ENCODE results near the gene PCDHGA8. TPM values are rescaled to one million over a fixed set of nuclear protein-coding genes. Genes with fewer than 3 reads are reported as not detected.
"Not testable (repeated sequence)": the region's sequence is repeated elsewhere in the genome, so short reads cannot be mapped to it uniquely, and the experiment has no call there.

PCDHGA8 gene
- polyA plus RNA-seq, 4 donors: 0.40 to 0.56 (median 0.44) TPM

DNA sequence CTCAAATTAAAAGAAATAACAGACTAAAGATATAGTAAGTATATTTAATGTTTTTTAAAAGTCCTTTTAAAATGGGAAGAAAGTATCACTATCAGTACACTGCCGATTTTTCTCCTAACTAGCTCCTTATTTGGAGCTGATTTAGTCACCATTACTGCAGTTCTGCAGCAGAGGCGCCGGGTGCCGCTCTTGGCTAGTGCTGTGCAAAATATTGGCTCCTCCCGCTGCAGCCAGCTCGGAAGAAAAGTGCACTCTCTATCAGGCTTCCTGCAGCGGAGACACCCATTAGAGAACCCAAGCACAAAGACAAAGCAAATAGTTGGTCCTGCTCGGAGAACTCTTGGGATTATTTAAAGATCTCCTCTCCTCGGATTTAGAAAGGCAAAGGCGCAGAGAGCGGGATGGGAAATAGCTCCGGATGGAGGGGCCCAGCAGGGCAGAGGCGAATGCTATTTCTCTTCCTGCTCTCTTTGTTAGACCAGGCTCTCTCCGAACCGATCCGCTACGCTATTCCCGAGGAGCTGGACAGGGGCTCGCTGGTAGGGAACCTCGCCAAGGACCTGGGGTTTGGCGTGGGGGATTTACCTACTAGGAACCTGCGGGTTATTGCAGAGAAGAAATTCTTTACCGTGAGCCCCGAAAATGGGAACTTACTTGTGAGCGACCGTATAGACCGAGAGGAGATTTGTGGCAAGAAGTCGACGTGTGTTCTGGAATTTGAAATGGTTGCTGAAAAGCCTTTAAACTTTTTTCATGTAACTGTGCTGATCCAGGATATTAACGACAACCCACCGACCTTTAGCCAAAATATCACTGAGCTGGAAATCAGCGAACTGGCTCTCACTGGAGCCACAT lies 22.2 kb upstream of the PCDHGA8 start, which contains the start of gene PCDHGB3:
TSS of gene PCDHGB3 (plus strand) at position 249 of the 855 bp plus-strand sequence. CDS start at position 402, 153 bp downstream.
- DNase-seq (ENCODE audit: low read depth in 4 of 4, low spot score in 3 of 4): no peak

GRCh38 chr5:141371572-141372475 lies 20.6 kb upstream of the PCDHGA8 start:
- no peak for DNase-seq (ENCODE audit: low read depth in 4 of 4, low spot score in 3 of 4)

GRCh38 chr5:141373673-141374317 lies 18.6 kb upstream of the PCDHGA8 start, which contains the start of gene PCDHGA6:
Gene PCDHGA6, plus strand, starts transcription at chr5:141373891. Its CDS starts 193 bp downstream, at chr5:141374084.
- DNase-seq (ENCODE audit: low read depth in 4 of 4, low spot score in 3 of 4): no peak

GRCh38 chr5:141374627-141375026 lies 17.8 kb upstream of the PCDHGA8 start:
- DNase-seq (ENCODE audit: low read depth in 4 of 4, low spot score in 3 of 4): no peak

- not testable (repeated sequence) for DNase-seq (ENCODE audit: low read depth in 4 of 4, low spot score in 3 of 4)
These were observed 16.8 kb upstream of the PCDHGA8 start for GRCh38 chr5:141375444-141376155.

DNA sequence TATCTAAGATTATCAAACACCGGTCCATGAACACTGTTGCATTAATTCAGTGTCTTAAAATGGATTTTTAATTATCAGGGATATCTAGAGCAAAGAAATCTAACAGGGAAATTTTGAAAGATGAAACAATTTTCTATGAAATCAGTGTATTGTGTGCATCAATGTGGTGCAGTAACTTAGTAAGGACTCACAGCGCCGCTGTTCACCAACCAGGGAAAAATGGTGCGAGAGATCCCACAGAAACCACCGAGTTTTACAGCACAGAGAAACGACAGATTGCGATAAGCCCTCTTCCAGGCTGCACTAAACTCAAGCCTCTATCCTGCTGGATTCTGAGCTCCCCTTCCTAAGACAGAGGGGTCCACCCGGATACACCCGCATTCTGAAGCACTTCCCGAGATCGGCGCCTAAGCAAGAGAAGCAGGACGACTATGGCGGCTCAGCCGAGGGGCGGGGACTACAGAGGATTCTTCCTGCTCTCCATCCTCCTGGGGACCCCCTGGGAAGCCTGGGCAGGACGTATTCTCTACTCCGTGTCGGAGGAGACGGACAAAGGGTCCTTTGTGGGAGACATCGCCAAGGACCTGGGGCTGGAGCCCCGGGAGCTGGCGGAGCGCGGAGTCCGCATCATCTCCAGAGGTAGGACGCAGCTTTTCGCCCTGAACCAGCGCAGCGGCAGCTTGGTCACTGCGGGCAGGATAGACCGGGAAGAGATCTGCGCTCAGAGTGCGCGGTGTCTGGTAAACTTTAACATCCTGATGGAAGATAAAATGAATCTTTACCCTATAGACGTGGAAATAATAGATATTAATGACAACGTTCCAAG lies 9.8 kb upstream of the PCDHGA8 start, which contains the start of gene PCDHGA7:
TSS of gene PCDHGA7 (plus strand) at position 274 of the 826 bp plus-strand sequence. CDS start at position 432, 158 bp downstream.
- no peak for DNase-seq (ENCODE audit: low read depth in 4 of 4, low spot score in 3 of 4)

- no peak for DNase-seq (ENCODE audit: low read depth in 4 of 4, low spot score in 3 of 4)
These were observed 9.1 kb upstream of the PCDHGA8 start for GRCh38 chr5:141383345-141383744.

DNA sequence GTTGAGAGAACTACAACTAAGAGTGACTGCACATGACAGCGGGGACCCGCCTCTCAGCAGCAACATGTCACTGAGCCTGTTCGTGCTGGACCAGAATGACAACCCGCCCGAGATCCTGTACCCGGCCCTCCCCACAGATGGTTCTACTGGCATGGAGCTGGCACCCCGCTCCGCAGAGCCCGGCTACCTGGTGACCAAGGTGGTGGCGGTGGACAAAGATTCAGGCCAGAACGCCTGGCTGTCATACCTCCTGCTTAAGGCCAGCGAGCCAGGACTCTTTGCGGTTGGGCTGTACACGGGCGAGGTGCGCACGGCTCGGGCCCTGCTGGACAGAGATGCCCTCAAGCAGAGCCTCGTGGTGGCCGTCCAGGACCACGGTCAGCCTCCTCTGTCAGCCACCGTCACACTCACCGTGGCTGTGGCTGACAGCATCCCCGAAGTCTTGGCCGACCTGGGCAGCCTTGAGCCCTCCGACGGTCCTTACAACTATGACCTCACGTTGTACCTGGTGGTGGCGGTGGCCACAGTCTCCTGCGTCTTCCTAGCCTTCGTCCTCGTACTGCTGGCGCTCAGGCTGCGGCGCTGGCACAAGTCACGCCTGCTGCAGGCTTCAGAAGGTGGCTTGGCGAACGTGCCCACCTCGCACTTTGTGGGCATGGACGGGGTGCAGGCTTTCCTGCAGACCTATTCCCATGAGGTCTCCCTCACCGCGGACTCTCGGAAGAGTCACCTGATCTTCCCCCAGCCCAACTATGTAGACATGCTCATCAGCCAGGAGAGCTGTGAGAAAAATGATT lies 7.8 kb upstream of the PCDHGA8 start:
- DNase-seq (ENCODE audit: low read depth in 4 of 4, low spot score in 3 of 4): no peak

GRCh38 chr5:141387557-141388311 lies 4.7 kb upstream of the PCDHGA8 start, which contains the start of gene PCDHGB4:
Gene PCDHGB4, plus strand, starts transcription at chr5:141387698. Its CDS starts 187 bp downstream, at chr5:141387885.
- DNase-seq (ENCODE audit: low read depth in 4 of 4, low spot score in 3 of 4): not testable (repeated sequence)

- DNase-seq (ENCODE audit: low read depth in 4 of 4, low spot score in 3 of 4): no peak
These were observed 3.8 kb upstream of the PCDHGA8 start for GRCh38 chr5:141388661-141389060.

DNA sequence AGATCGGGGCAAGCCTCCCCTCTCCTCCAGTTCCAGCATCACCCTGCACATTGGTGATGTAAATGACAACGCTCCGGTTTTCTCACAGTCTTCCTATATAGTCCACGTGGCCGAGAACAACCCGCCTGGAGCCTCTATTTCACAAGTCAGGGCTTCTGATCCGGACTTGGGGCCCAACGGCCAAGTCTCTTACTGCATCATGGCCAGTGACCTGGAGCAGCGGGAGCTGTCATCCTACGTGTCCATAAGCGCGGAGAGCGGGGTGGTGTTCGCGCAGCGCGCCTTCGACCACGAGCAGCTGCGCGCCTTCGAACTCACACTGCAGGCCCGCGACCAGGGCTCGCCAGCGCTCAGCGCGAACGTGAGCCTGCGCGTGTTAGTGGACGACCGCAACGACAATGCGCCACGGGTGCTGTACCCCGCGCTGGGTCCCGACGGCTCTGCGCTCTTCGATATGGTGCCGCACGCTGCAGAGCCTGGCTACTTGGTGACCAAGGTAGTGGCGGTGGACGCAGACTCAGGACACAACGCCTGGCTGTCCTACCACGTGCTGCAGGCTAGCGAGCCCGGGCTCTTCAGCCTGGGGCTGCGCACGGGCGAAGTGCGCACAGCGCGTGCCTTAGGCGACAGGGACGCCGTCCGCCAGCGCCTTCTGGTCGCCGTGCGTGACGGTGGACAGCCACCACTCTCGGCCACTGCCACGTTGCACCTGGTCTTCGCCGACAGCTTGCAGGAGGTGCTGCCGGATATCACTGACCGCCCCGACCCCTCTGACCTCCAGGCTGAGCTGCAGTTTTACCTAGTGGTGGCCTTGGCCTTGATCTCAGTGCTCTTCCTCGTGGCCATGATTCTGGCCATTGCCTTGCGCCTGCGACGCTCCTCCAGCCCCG lies 3.0 kb upstream of the PCDHGA8 start:
- no peak for DNase-seq (ENCODE audit: low read depth in 4 of 4, low spot score in 3 of 4)

DNA sequence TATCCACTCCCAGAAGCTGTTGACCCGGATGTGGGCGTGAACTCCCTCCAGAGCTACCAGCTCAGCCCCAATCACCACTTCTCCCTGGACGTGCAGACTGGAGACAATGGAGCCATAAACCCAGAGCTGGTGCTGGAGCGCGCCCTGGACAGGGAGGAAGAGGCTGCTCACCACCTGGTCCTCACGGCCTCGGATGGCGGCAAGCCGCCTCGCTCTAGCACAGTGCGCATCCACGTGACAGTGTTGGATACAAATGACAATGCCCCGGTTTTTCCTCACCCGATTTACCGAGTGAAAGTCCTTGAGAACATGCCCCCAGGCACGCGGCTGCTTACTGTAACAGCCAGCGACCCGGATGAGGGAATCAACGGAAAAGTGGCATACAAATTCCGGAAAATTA lies 834 bp downstream of the PCDHGA8 start:
- no peak for DNase-seq (ENCODE audit: low read depth in 4 of 4, low spot score in 3 of 4)

GRCh38 chr5:141394401-141395187 lies 2.2 kb downstream of the PCDHGA8 start:
- not testable (repeated sequence) for DNase-seq (ENCODE audit: low read depth in 4 of 4, low spot score in 3 of 4)

DNA sequence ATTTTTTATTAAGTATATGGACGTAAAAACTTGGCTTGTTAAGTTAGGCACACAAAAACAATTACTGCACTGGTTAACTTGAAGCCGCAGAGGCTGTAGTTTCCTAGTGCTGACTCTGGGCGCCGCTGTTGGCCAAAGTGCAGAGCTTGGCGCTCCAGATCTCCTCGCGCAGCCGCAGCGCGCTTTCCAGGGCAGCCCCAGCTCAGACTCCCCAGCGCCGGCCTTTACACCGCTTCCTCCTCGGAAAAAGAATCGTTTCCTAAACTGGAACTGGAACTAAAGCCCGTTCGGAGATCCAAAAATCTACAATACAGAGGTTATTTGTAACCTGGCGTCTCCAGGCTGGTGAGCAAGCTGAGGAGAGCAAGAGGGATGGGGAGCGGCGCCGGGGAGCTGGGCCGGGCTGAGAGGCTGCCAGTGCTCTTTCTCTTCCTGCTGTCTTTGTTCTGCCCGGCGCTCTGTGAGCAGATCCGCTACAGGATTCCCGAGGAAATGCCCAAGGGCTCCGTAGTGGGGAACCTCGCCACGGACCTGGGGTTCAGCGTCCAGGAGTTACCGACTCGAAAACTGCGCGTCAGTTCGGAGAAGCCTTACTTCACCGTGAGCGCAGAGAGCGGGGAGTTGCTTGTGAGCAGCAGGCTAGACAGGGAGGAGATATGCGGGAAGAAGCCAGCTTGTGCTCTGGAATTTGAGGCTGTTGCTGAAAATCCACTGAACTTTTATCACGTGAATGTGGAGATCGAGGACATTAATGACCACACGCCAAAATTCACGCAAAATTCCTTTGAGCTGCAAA lies 5.5 kb downstream of the PCDHGA8 start, which contains the start of gene PCDHGB5:
TSS of gene PCDHGB5 (plus strand) at position 192 of the 796 bp plus-strand sequence. CDS start at position 373, 181 bp downstream.
- not testable (repeated sequence) for DNase-seq (ENCODE audit: low read depth in 4 of 4, low spot score in 3 of 4)

DNA sequence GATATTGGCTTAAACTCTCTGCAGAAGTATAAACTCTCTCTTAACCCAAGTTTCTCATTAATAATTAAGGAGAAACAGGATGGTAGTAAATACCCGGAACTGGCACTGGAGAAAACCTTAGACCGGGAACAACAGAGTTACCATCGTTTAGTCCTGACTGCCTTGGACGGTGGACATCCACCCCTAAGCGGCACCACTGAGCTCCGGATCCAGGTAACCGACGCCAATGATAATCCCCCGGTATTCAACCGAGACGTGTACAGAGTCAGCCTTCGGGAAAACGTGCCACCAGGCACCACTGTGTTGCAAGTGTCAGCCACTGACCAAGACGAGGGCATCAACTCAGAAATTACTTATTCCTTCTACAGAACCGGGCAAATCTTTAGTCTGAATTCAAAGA lies 6.2 kb downstream of the PCDHGA8 start:
- no peak for DNase-seq (ENCODE audit: low read depth in 4 of 4, low spot score in 3 of 4)
